ENCODE results near the gene CDH13.

CDH13 gene

GRCh38 chr16:83681381-83681956, 1054.7 kb downstream of the CDH13 start:
- H3K18ac ChIP-seq (ENCODE audit: low read length), result no peak overlapping the region
- no peak overlapping the region for H3K27ac ChIP-seq (ENCODE audit: low read depth, low read length)
- H2BK120ac ChIP-seq (ENCODE audit: low read depth, low read length), result no peak overlapping the region
- H2BK5ac ChIP-seq (ENCODE audit: low read length), result no peak overlapping the region
- H4K8ac ChIP-seq (ENCODE audit: low read depth, low read length), result no peak overlapping the region
- H3K4ac ChIP-seq (ENCODE audit: low read depth, low read length), result no peak overlapping the region
- no peak overlapping the region for H4K5ac ChIP-seq (ENCODE audit: low read length)
- no peaks in the 10 kb centered on the region for H3K79me1 ChIP-seq (ENCODE audit: low read length)
- H3K4me3 ChIP-seq (ENCODE audit: low read length), result no peak overlapping the region
- no peak overlapping the region for H3K56ac ChIP-seq (ENCODE audit: low read length)
- H2AK5ac ChIP-seq (ENCODE audit: low read length), result no peak overlapping the region
- no peak for DNase-seq
- H3K79me2 ChIP-seq (ENCODE audit: control insufficient read depth, insufficient read depth, low read length), result no peaks in the 10 kb centered on the region
- H3K4me1 ChIP-seq (ENCODE audit: control insufficient read depth, low read depth, low read length), result no peaks in the 10 kb centered on the region
- no peak overlapping the region for H3K9ac ChIP-seq (ENCODE audit: low read length)
- H3K27me3 ChIP-seq (ENCODE audit: insufficient read depth, low read length, poor library complexity), result no peaks in the 10 kb centered on the region
- 100% methylated on average over 1 of the region's 9 CpGs for WGBS (ENCODE audit: extremely low coverage, insufficient coverage, low lambda C conversion rate)
- no peak overlapping the region for H3K4me2 ChIP-seq (ENCODE audit: low read length)
- H3K36me3 ChIP-seq (ENCODE audit: control insufficient read depth, insufficient read depth, low read length), result no peaks in the 10 kb centered on the region
- H3K23ac ChIP-seq (ENCODE audit: low read length), result no peak overlapping the region
- H2BK15ac ChIP-seq (replicated peaks; ENCODE audit: low read depth), result no peak overlapping the region

- no peaks in the 10 kb centered on the region for H3K79me2 ChIP-seq (ENCODE audit: control insufficient read depth, insufficient read depth, low read length)
- H3K79me1 ChIP-seq (ENCODE audit: low read length), result no peaks in the 10 kb centered on the region
- H3K4me3 ChIP-seq (ENCODE audit: low read length), result no peak overlapping the region
- no peaks in the 10 kb centered on the region for H3K4me1 ChIP-seq (ENCODE audit: control insufficient read depth, low read depth, low read length)
- H2BK120ac ChIP-seq (ENCODE audit: low read depth, low read length), result no peak overlapping the region
- H2BK5ac ChIP-seq (ENCODE audit: low read length), result no peak overlapping the region
- no peak overlapping the region for H3K23ac ChIP-seq (ENCODE audit: low read length)
- no peak overlapping the region for H3K9ac ChIP-seq (ENCODE audit: low read length)
- no peak overlapping the region for H4K8ac ChIP-seq (ENCODE audit: low read depth, low read length)
- H3K18ac ChIP-seq (ENCODE audit: low read length), result no peak overlapping the region
- H3K4me2 ChIP-seq (ENCODE audit: low read length), result no peak overlapping the region
- H4K5ac ChIP-seq (ENCODE audit: low read length), result no peak overlapping the region
- no peak overlapping the region for H2BK15ac ChIP-seq (replicated peaks; ENCODE audit: low read depth)
- no peaks in the 10 kb centered on the region for H3K36me3 ChIP-seq (ENCODE audit: control insufficient read depth, insufficient read depth, low read length)
- DNase-seq, result no peak
- H3K27ac ChIP-seq (ENCODE audit: low read depth, low read length), result no peak overlapping the region
- H3K4ac ChIP-seq (ENCODE audit: low read depth, low read length), result no peak overlapping the region
- H3K27me3 ChIP-seq (ENCODE audit: insufficient read depth, low read length, poor library complexity), result no peaks in the 10 kb centered on the region
- H3K56ac ChIP-seq (ENCODE audit: low read length), result no peak overlapping the region
- no CpG with 5 or more reads among the region's 13 CpGs for WGBS (ENCODE audit: extremely low coverage, insufficient coverage, low lambda C conversion rate)
- H2AK5ac ChIP-seq (ENCODE audit: low read length), result no peak overlapping the region
Observed at GRCh38 chr16:83682116-83682867, 1055.5 kb downstream of the CDH13 start.

- WGBS (ENCODE audit: extremely low coverage, insufficient coverage, low lambda C conversion rate), result no CpG with 5 or more reads among the region's 7 CpGs
- no peak overlapping the region for H3K4ac ChIP-seq (ENCODE audit: low read depth, low read length)
- H3K18ac ChIP-seq (ENCODE audit: low read length), result no peak overlapping the region
- DNase-seq, result no peak
- no peak overlapping the region for H3K27ac ChIP-seq (ENCODE audit: low read depth, low read length)
- H3K56ac ChIP-seq (ENCODE audit: low read length), result no peak overlapping the region
- no peak overlapping the region for H3K4me3 ChIP-seq (ENCODE audit: low read length)
- H3K4me1 ChIP-seq (ENCODE audit: control insufficient read depth, low read depth, low read length), result no peaks in the 10 kb centered on the region
- H2BK120ac ChIP-seq (ENCODE audit: low read depth, low read length), result no peak overlapping the region
- no peak overlapping the region for H2BK15ac ChIP-seq (replicated peaks; ENCODE audit: low read depth)
- no peak overlapping the region for H3K9ac ChIP-seq (ENCODE audit: low read length)
- no peak overlapping the region for H4K8ac ChIP-seq (ENCODE audit: low read depth, low read length)
- H3K79me2 ChIP-seq (ENCODE audit: control insufficient read depth, insufficient read depth, low read length), result no peaks in the 10 kb centered on the region
- no peak overlapping the region for H2AK5ac ChIP-seq (ENCODE audit: low read length)
- H4K5ac ChIP-seq (ENCODE audit: low read length), result no peak overlapping the region
- no peak overlapping the region for H2BK5ac ChIP-seq (ENCODE audit: low read length)
- H3K79me1 ChIP-seq (ENCODE audit: low read length), result no peaks in the 10 kb centered on the region
- H3K36me3 ChIP-seq (ENCODE audit: control insufficient read depth, insufficient read depth, low read length), result no peaks in the 10 kb centered on the region
- no peak overlapping the region for H3K23ac ChIP-seq (ENCODE audit: low read length)
- H3K27me3 ChIP-seq (ENCODE audit: insufficient read depth, low read length, poor library complexity), result no peaks in the 10 kb centered on the region
- no peak overlapping the region for H3K4me2 ChIP-seq (ENCODE audit: low read length)
Observed at GRCh38 chr16:83682868-83683235, 1056.1 kb downstream of the CDH13 start.

GRCh38 chr16:83685615-83686165, 1058.9 kb downstream of the CDH13 start:
- Histone ChIP-seq H2BK120ac (ENCODE audit: low read depth, low read length) (no peak overlapping the region), H2AK5ac (ENCODE audit: low read length) (no peak overlapping the region), H3K4me1 (ENCODE audit: control insufficient read depth, low read depth, low read length) (no peaks in the 10 kb centered on the region), H3K4ac (ENCODE audit: low read depth, low read length) (no peak overlapping the region), H3K9ac (ENCODE audit: low read length) (no peak overlapping the region), H3K18ac (ENCODE audit: low read length) (no peak overlapping the region), H4K5ac (ENCODE audit: low read length) (no peak overlapping the region), H3K56ac (ENCODE audit: low read length) (no peak overlapping the region), H3K27ac (ENCODE audit: low read depth, low read length) (no peak overlapping the region), H2BK15ac (replicated peaks; ENCODE audit: low read depth) (no peak overlapping the region), H4K8ac (ENCODE audit: low read depth, low read length) (no peak overlapping the region), H3K4me3 (ENCODE audit: low read length) (no peak overlapping the region), H2BK5ac (ENCODE audit: low read length) (no peak overlapping the region), H3K27me3 (ENCODE audit: insufficient read depth, low read length, poor library complexity) (no peaks in the 10 kb centered on the region), H3K4me2 (ENCODE audit: low read length) (no peak overlapping the region), H3K36me3 (ENCODE audit: control insufficient read depth, insufficient read depth, low read length) (no peaks in the 10 kb centered on the region), H3K23ac (ENCODE audit: low read length) (no peak overlapping the region), H3K79me2 (ENCODE audit: control insufficient read depth, insufficient read depth, low read length) (no peaks in the 10 kb centered on the region), H3K79me1 (ENCODE audit: low read length) (no peaks in the 10 kb centered on the region)
- no peak for DNase-seq
- WGBS (ENCODE audit: extremely low coverage, insufficient coverage, low lambda C conversion rate), result no CpG with 5 or more reads among the region's 8 CpGs

GRCh38 chr16:83686726-83687125, 1060.0 kb downstream of the CDH13 start:
- no peak for DNase-seq
- no CpG with 5 or more reads among the region's 3 CpGs for WGBS (ENCODE audit: extremely low coverage, insufficient coverage, low lambda C conversion rate)

More at GRCh38 chr16:83686726-83687125, 1060.0 kb downstream of the CDH13 start:
- no peak overlapping the region for H4K5ac ChIP-seq (ENCODE audit: low read length)
- H3K23ac ChIP-seq (ENCODE audit: low read length), result no peak overlapping the region
- H2BK15ac ChIP-seq (replicated peaks; ENCODE audit: low read depth), result no peak overlapping the region
- no peak overlapping the region for H2BK120ac ChIP-seq (ENCODE audit: low read depth, low read length)
- no peak overlapping the region for H3K4me3 ChIP-seq (ENCODE audit: low read length)
- H2BK5ac ChIP-seq (ENCODE audit: low read length), result no peak overlapping the region
- no peaks in the 10 kb centered on the region for H3K79me2 ChIP-seq (ENCODE audit: control insufficient read depth, insufficient read depth, low read length)
- H3K4me2 ChIP-seq (ENCODE audit: low read length), result no peak overlapping the region
- no peak overlapping the region for H3K18ac ChIP-seq (ENCODE audit: low read length)
- H3K4me1 ChIP-seq (ENCODE audit: control insufficient read depth, low read depth, low read length), result no peaks in the 10 kb centered on the region
- H3K56ac ChIP-seq (ENCODE audit: low read length), result no peak overlapping the region
- no peak overlapping the region for H3K4ac ChIP-seq (ENCODE audit: low read depth, low read length)
- H2AK5ac ChIP-seq (ENCODE audit: low read length), result no peak overlapping the region
- H3K9ac ChIP-seq (ENCODE audit: low read length), result no peak overlapping the region
- H3K27me3 ChIP-seq (ENCODE audit: insufficient read depth, low read length, poor library complexity), result no peaks in the 10 kb centered on the region
- no peak overlapping the region for H3K27ac ChIP-seq (ENCODE audit: low read depth, low read length)
- no peaks in the 10 kb centered on the region for H3K36me3 ChIP-seq (ENCODE audit: control insufficient read depth, insufficient read depth, low read length)
- no peak overlapping the region for H4K8ac ChIP-seq (ENCODE audit: low read depth, low read length)
- no peaks in the 10 kb centered on the region for H3K79me1 ChIP-seq (ENCODE audit: low read length)

All from mesendoderm (in vitro differentiated cells).